IMR-90 (cell line): ENCODE measurements around the gene ITGA1. TPM values are rescaled to one million over a fixed set of nuclear protein-coding genes. Genes with fewer than 3 reads are reported as not detected.

ENCODE experiments used
- ATAC-seq: fragments of 200-7000 bp; cut with Tn5 transposase; 2 replicates; pipeline ENCODE4 v1.9.1; 2020; ENCODE audit warnings: low read depth, mild to moderate bottlenecking, moderate library complexity
- BruUV-seq: library from RNA; stranded (reverse); fragments of 400-500 nt; replicated peaks from 2 replicates; lab custom pipeline; 2021; lab: Mats Ljungman, UMichigan
- CTCF ChIA-PET: fragments of 300-600 bp; formaldehyde crosslinking; extraction: SDS; loops from one replicate; lab custom pipeline; 2021; ENCODE audit warnings: antibody characterized with exemption; lab: Yijun Ruan, JAX
- POLR2A ChIA-PET: fragments of 300-600 bp; sonication (Branson Sonifier 250); formaldehyde crosslinking; loops from one replicate; lab custom pipeline; 2022; ENCODE audit warnings: antibody characterized with exemption; ENCODE audit not compliant: unreplicated experiment; lab: Charles Lee
- DNase-seq: peaks from one replicate; pipeline ENCODE4 v3.0.0; 2013
- H2AFZ ChIP-seq: replicated peaks from 2 replicates; pipeline ENCODE3; 2013; ENCODE audit warnings: low read length, mild to moderate bottlenecking; ENCODE audit not compliant: poor library complexity
- H2AK5ac ChIP-seq: 2 replicates; pipeline ENCODE4 v1.6.1; 2013; ENCODE audit warnings: low read depth, low read length, inconsistent platforms
- H2AK9ac ChIP-seq: replicated peaks from 2 replicates; pipeline ENCODE3; 2013; ENCODE audit warnings: mild to moderate bottlenecking, low read depth, low read length, moderate library complexity; ENCODE audit not compliant: poor library complexity
- H2BK120ac ChIP-seq: 2 replicates; pipeline ENCODE4 v1.6.1; 2013; ENCODE audit warnings: low read depth, low read length, inconsistent platforms
- H2BK15ac ChIP-seq: 3 replicates; pipeline ENCODE4 v1.6.1; 2013; ENCODE audit warnings: low read depth, low read length, inconsistent platforms
- H2BK20ac ChIP-seq: 2 replicates; pipeline ENCODE4 v1.6.1; 2013; ENCODE audit warnings: low read depth, mild to moderate bottlenecking, inconsistent platforms, low read length, moderate library complexity
- H2BK5ac ChIP-seq: 2 replicates; pipeline ENCODE4 v1.6.1; 2013; ENCODE audit warnings: mild to moderate bottlenecking, low read depth, low read length, inconsistent platforms; ENCODE audit not compliant: poor library complexity, severe bottlenecking
- H3K14ac ChIP-seq: replicated peaks from 2 replicates; pipeline ENCODE4 v1.6.1; 2013; ENCODE audit warnings: low read depth, low read length, inconsistent platforms
- H3K18ac ChIP-seq: 2 replicates; pipeline ENCODE4 v1.6.1; 2013; ENCODE audit warnings: low read depth, low read length, control low read depth
- H3K23ac ChIP-seq: 2 replicates; pipeline ENCODE4 v1.6.1; 2013; ENCODE audit warnings: low read depth, low read length, inconsistent platforms
- H3K27ac ChIP-seq: 2 replicates; pipeline ENCODE4 v1.5.1; 2013; ENCODE audit warnings: mild to moderate bottlenecking, control low read depth, low read length; ENCODE audit not compliant: insufficient read depth
- H3K27me3 ChIP-seq: 2 replicates; pipeline ENCODE4 v1.6.1; 2013; ENCODE audit warnings: low read length; ENCODE audit not compliant: control insufficient read depth, insufficient read depth
- H3K36me3 ChIP-seq: 2 replicates; pipeline ENCODE4 v1.6.1; 2013; ENCODE audit warnings: low read length, mixed read lengths; ENCODE audit not compliant: control insufficient read depth, insufficient read depth
- H3K4ac ChIP-seq: 2 replicates; pipeline ENCODE4 v1.6.1; 2013; ENCODE audit warnings: low read depth, low read length, inconsistent platforms
- H3K4me1 ChIP-seq: 2 replicates; pipeline ENCODE4 v1.6.1; 2013; ENCODE audit warnings: low read length, mixed read lengths; ENCODE audit not compliant: control insufficient read depth, insufficient read depth
- H3K4me2 ChIP-seq: 2 replicates; pipeline ENCODE4 v1.6.1; 2013; ENCODE audit warnings: low read depth, mild to moderate bottlenecking, control low read depth, low read length, moderate library complexity
- H3K4me3 ChIP-seq: 2 replicates; pipeline ENCODE4 v1.5.1; 2013; ENCODE audit warnings: low read depth, mild to moderate bottlenecking, control low read depth, low read length, moderate library complexity; ENCODE audit not compliant: insufficient read depth
- H3K56ac ChIP-seq: 2 replicates; pipeline ENCODE4 v1.6.1; 2013; ENCODE audit warnings: low read length, inconsistent platforms; ENCODE audit not compliant: insufficient read depth; ENCODE audit errors: extremely low read depth
- H3K79me1 ChIP-seq, 2 experiments: 2 replicates each; pipeline ENCODE4 v1.6.1; 2013; ENCODE audit warnings: low read length in 2 of 2, inconsistent platforms in 1 of 2, low read depth in 1 of 2
- H3K9ac ChIP-seq: 2 replicates; pipeline ENCODE4 v1.6.1; 2013; ENCODE audit warnings: low read depth, low read length, control low read depth
- H3K9me1 ChIP-seq: 2 replicates; pipeline ENCODE4 v1.6.1; 2013; ENCODE audit warnings: low read length, inconsistent platforms; ENCODE audit not compliant: insufficient read depth
- H3K9me3 ChIP-seq: 2 replicates; pipeline ENCODE4 v1.6.1; 2013; ENCODE audit warnings: low read length; ENCODE audit not compliant: control insufficient read depth, insufficient read depth
- H4K20me1 ChIP-seq: 2 replicates; pipeline ENCODE4 v1.6.1; 2013; ENCODE audit warnings: low read length, inconsistent platforms; ENCODE audit not compliant: insufficient read depth
- H4K5ac ChIP-seq: 2 replicates; pipeline ENCODE4 v1.6.1; 2013; ENCODE audit warnings: mild to moderate bottlenecking, low read depth, low read length, control low read depth
- H4K8ac ChIP-seq, 2 experiments: 2 replicates each; pipeline ENCODE4 v1.6.1; 2013; ENCODE audit warnings: low read depth in 2 of 2, low read length in 2 of 2, control low read depth in 1 of 2, inconsistent platforms in 1 of 2
- H4K91ac ChIP-seq: 2 replicates; pipeline ENCODE4 v1.6.1; 2013; ENCODE audit warnings: low read depth, low read length, inconsistent platforms; ENCODE audit not compliant: insufficient read depth
- BHLHE40 ChIP-seq: fragments of 150-350 bp; IDR thresholded peaks from 2 replicates; pipeline ENCODE4 v1.6.1; 2016; ENCODE audit warnings: mild to moderate bottlenecking, low read depth, low read length
- CEBPB ChIP-seq: IDR thresholded peaks from 2 replicates; pipeline ENCODE4 v1.6.1; 2012; ENCODE audit warnings: low read depth, low read length, improper control_type of control experiment
- CHD1 ChIP-seq: IDR thresholded peaks from 2 replicates; pipeline ENCODE4 v1.6.1; 2012; ENCODE audit warnings: low read depth, low read length, improper control_type of control experiment
- CTCF ChIP-seq: conservative IDR thresholded peaks from 2 replicates; pipeline ENCODE4 v1.5.1; 2012; ENCODE audit warnings: mild to moderate bottlenecking, low read depth, low read length, improper control_type of control experiment
- ELK1 ChIP-seq: fragments of 150-350 bp; IDR thresholded peaks from 2 replicates; pipeline ENCODE4 v1.6.1; 2016; ENCODE audit warnings: low read depth, mild to moderate bottlenecking, low read length, moderate library complexity, borderline replicate concordance
- MAFK ChIP-seq: IDR thresholded peaks from 2 replicates; pipeline ENCODE4 v1.6.1; 2012; ENCODE audit warnings: low read depth, low read length, improper control_type of control experiment
- MAZ ChIP-seq: IDR thresholded peaks from 2 replicates; pipeline ENCODE4 v1.6.1; 2012; ENCODE audit warnings: low read depth, mild to moderate bottlenecking, low read length, improper control_type of control experiment, moderate library complexity, borderline replicate concordance
- MXI1 ChIP-seq: IDR thresholded peaks from 2 replicates; pipeline ENCODE4 v1.6.1; 2012; ENCODE audit warnings: low read depth, mild to moderate bottlenecking, low read length, moderate library complexity, borderline replicate concordance
- NFE2L2 ChIP-seq: fragments of 150-350 bp; IDR thresholded peaks from 2 replicates; pipeline ENCODE4 v1.6.1; 2016; ENCODE audit warnings: low read depth, mild to moderate bottlenecking, low read length
- POLR2A ChIP-seq: IDR thresholded peaks from 2 replicates; pipeline ENCODE4 v1.6.1; 2012; ENCODE audit warnings: mild to moderate bottlenecking, low read depth, low read length
- RAD21 ChIP-seq: IDR thresholded peaks from 2 replicates; pipeline ENCODE4 v1.6.1; 2012; ENCODE audit warnings: low read length, improper control_type of control experiment
- RCOR1 ChIP-seq: IDR thresholded peaks from 2 replicates; pipeline ENCODE4 v1.6.1; 2012; ENCODE audit warnings: mild to moderate bottlenecking, low read length, improper control_type of control experiment; ENCODE audit not compliant: insufficient replicate concordance
- RFX5 ChIP-seq: IDR thresholded peaks from 2 replicates; pipeline ENCODE4 v1.8.0; 2012; ENCODE audit warnings: low read depth, mild to moderate bottlenecking, low read length, moderate library complexity
- SMC3 ChIP-seq: fragments of 150-350 bp; IDR thresholded peaks from 2 replicates; pipeline ENCODE4 v1.6.1; 2016; ENCODE audit warnings: low read depth, mild to moderate bottlenecking, antibody characterized with exemption, low read length, moderate library complexity
- USF2 ChIP-seq: fragments of 150-350 bp; IDR thresholded peaks from 2 replicates; pipeline ENCODE4 v1.6.1; 2017; ENCODE audit warnings: mild to moderate bottlenecking, antibody characterized with exemption, low read length, low read depth
- dilution Hi-C: fragments of 300-500 bp; cut with HindIII; formaldehyde crosslinking; loops from one replicate; pipeline ENCODE4 v1.14.3; 2018; ENCODE audit warnings: low sequenced_read_pairs; ENCODE audit not compliant: unreplicated experiment
- in situ Hi-C: fragments of 300-500 bp; cut with MboI; formaldehyde crosslinking; loops from 3 replicates; pipeline ENCODE4 v1.14.3; 2019; ENCODE audit warnings: low sequenced_read_pairs, inconsistent platforms, mixed read lengths
- intact Hi-C: fragments of 100-400 bp; cut with micrococcal nuclease; formaldehyde crosslinking; loops from 2 replicates; pipeline ENCODE4 v1.10.0; 2022
- polyA plus RNA-seq, 3 experiments: library from polyadenylated mRNA; depleted of rRNA; stranded (reverse); fragments of >200 nt; gene quantifications; 2 replicates each; pipeline ENCODE4 v1.2.3, GENCODE V29; 2012; ENCODE audit warnings: low replicate concordance in 1 of 3
- total RNA-seq: library from RNA; depleted of rRNA; stranded (reverse); fragments of >200 nt; gene quantifications from 2 replicates; pipeline ENCODE4 v1.2.3, GENCODE V29; 2012

ITGA1 gene
- total and polyA plus RNA-seq, 2 of the 4 experiments (the other 2 are of a cell fraction): 22.3 to 95.2 TPM

- BruUV-seq: no TSS peak
- no peak for ATAC-seq
- Histone ChIP-seq H2BK120ac (no peak overlapping the region), H2BK20ac (no peak overlapping the region), H2BK15ac (no peak overlapping the region), H3K27me3 (no peaks in the 10 kb centered on the region), H3K18ac (no peak overlapping the region), H2AK9ac (no peak overlapping the region), H3K14ac (no peak overlapping the region), H3K9me3 (no peaks in the 10 kb centered on the region), H3K36me3 (no peaks in the 10 kb centered on the region), H3K9ac (no peak overlapping the region), H4K20me1 (no peaks in the 10 kb centered on the region), H3K4ac (no peak overlapping the region), H4K5ac (no peak overlapping the region), H3K79me1 (no peaks in the 10 kb centered on the region), H4K8ac (no peak overlapping the region), H3K4me1 (peaks cover 2% of the 10 kb centered on the region; the same call in 1 of the 2 replicates), H3K9me1 (no peaks in the 10 kb centered on the region), H3K27ac (no peak overlapping the region), H3K56ac (no peak overlapping the region), H3K4me3 (no peak overlapping the region), H2AK5ac (no peak overlapping the region), H4K91ac (no peak overlapping the region), H2AFZ (no peak overlapping the region), H2BK5ac (no peak overlapping the region), H3K4me2 (no peak overlapping the region), H3K23ac (no peak overlapping the region)
- TF ChIP-seq MAFK (no peak), MXI1 (no peak), SMC3 (no peak), CTCF (no peak), BHLHE40 (no peak), USF2 (no peak), RCOR1 (no peak), POLR2A (no peak), NFE2L2 (no peak), CEBPB (no peak), RFX5 (no peak), RAD21 (no peak), ELK1 (no peak), CHD1 (no peak), MAZ (no peak)
- dilution Hi-C loops: no loop called here
- ChIA-PET POLR2A (no interaction called here), CTCF (interaction anchor here (1.0 kb wide), 1 partner anchor 115 kb away, joined by 3 read pairs; no protein-coding TSS in a partner anchor)
- intact Hi-C loops: no loop called here
- no peak for DNase-seq
- in situ Hi-C loops: no loop called here
These were observed 8.5 kb upstream of the ITGA1 start for GRCh38 chr5:52779213-52779612.
